HG02759 (cell line): Measurements from ENCODE around the gene IQCH.

Experiments used
- ATAC-seq: cut with Tn5 transposase; IDR thresholded peaks from one replicate; pipeline ENCODE4 v1.9.1; 2021; ENCODE audit warnings: mild to moderate bottlenecking, moderate library complexity; ENCODE audit not compliant: unreplicated experiment

Gene IQCH

GRCh38 chr15:67296684-67297083 lies 42.1 kb downstream of the IQCH start:
- ATAC-seq: no peak

GRCh38 chr15:67300266-67301025 lies 45.9 kb downstream of the IQCH start:
- no peak for ATAC-seq

GRCh38 chr15:67303490-67304363 lies 49.1 kb downstream of the IQCH start:
- no peak for ATAC-seq

- no peak for ATAC-seq
These were observed 50.2 kb downstream of the IQCH start for GRCh38 chr15:67304778-67305177.

GRCh38 chr15:67305506-67305905 lies 50.9 kb downstream of the IQCH start:
- ATAC-seq: no peak

GRCh38 chr15:67307156-67307555 lies 52.6 kb downstream of the IQCH start:
- ATAC-seq: no peak

GRCh38 chr15:67307889-67308597 lies 53.5 kb downstream of the IQCH start:
- ATAC-seq: no peak

- no peak for ATAC-seq
These were observed 57.1 kb downstream of the IQCH start for GRCh38 chr15:67311731-67312130.

- no peak for ATAC-seq
These were observed 65.4 kb downstream of the IQCH start for GRCh38 chr15:67319961-67320360.

GRCh38 chr15:67321352-67321751 lies 66.8 kb downstream of the IQCH start:
- no peak for ATAC-seq

GRCh38 chr15:67322481-67322880 lies 67.9 kb downstream of the IQCH start:
- ATAC-seq: no peak

GRCh38 chr15:67327312-67327711 lies 72.7 kb downstream of the IQCH start:
- ATAC-seq: no peak

- no peak for ATAC-seq
These were observed 73.2 kb downstream of the IQCH start for GRCh38 chr15:67327737-67328136.

- ATAC-seq: no peak
These were observed 75.6 kb downstream of the IQCH start for GRCh38 chr15:67329984-67330733.

GRCh38 chr15:67331676-67332075 lies 77.1 kb downstream of the IQCH start:
- ATAC-seq: no peak

- ATAC-seq: no peak
These were observed 80.4 kb downstream of the IQCH start for GRCh38 chr15:67335026-67335425.

- no peak for ATAC-seq
These were observed 81.1 kb downstream of the IQCH start for GRCh38 chr15:67335534-67336222.

- no peak for ATAC-seq
These were observed 86.0 kb downstream of the IQCH start for GRCh38 chr15:67340630-67341029.

GRCh38 chr15:67341539-67341938 lies 87.0 kb downstream of the IQCH start:
- no peak for ATAC-seq

- ATAC-seq: no peak
These were observed 88.6 kb downstream of the IQCH start for GRCh38 chr15:67343206-67343605.
